Gastrocnemius medialis (tissue), 4 donors: ENCODE measurements around the gene ANKRD31.

Source experiments
- CTCF ChIP-seq, 5 experiments: fragments of 450-650 bp in 3 of 5; fragments of 200-600 bp in 2 of 5; sonication (generic) in 2 of 5; IDR thresholded peaks in 4 of 5; conservative IDR thresholded peaks in 1 of 5; 1 replicate in 4 of 5; 2 replicates in 1 of 5; pipeline ENCODE4 v1.5.1; 2016 to 2019; ENCODE audit warnings: antibody characterized with exemption in 5 of 5, mild to moderate bottlenecking in 3 of 5, moderate library complexity in 3 of 5
- POLR2A ChIP-seq, 2 donors: fragments of 450-650 bp; IDR thresholded peaks; one replicate each; pipeline ENCODE4 v1.6.1; 2017; ENCODE audit warnings: antibody characterized with exemption in 2 of 2, mild to moderate bottlenecking in 2 of 2, moderate library complexity in 2 of 2

- TF ChIP-seq POLR2A (IDR thresholded peaks at IDR 0.05): no peak
- no peak for TF ChIP-seq CTCF (IDR thresholded peaks at IDR 0.05 in 4 of 5, conservative IDR thresholded peaks at IDR 0.05 in 1 of 5)
Measured at GRCh38 chr5:75197745-75198144, 38.9 kb downstream of the ANKRD31 start.
